Ammon's horn (tissue), 1 donor: ENCODE measurements around the gene SORBS2.

Experiments
- DNase-seq: peaks from one replicate; pipeline ENCODE4 v3.0.0-alpha.2; 2016; ENCODE audit warnings: low spot score

The SORBS2 gene

GRCh38 chr4:185774845-185775680 lies 36.9 kb downstream of the SORBS2 start:
- no peak for DNase-seq

- no peak for DNase-seq
Observed at GRCh38 chr4:185774131-185774653, 37.8 kb downstream of the SORBS2 start.

GRCh38 chr4:185773419-185773818 lies 38.6 kb downstream of the SORBS2 start:
- no peak for DNase-seq

GRCh38 chr4:185772391-185773093 lies 39.5 kb downstream of the SORBS2 start:
- no peak for DNase-seq

GRCh38 chr4:185771711-185772390 lies 40.1 kb downstream of the SORBS2 start:
- DNase-seq, result no peak

- DNase-seq, result no peak
Observed at GRCh38 chr4:185767528-185767927, 44.5 kb downstream of the SORBS2 start.

- DNase-seq, result no peak
Observed at GRCh38 chr4:185764876-185765275, 47.1 kb downstream of the SORBS2 start.

- DNase-seq, result no peak
Observed at GRCh38 chr4:185761352-185762235, 50.4 kb downstream of the SORBS2 start.

- DNase-seq, result no peak
Observed at GRCh38 chr4:185758807-185759206, 53.2 kb downstream of the SORBS2 start.

- DNase-seq, result no peak
Observed at GRCh38 chr4:185755451-185755850, 56.5 kb downstream of the SORBS2 start.

GRCh38 chr4:185754961-185755360 lies 57.0 kb downstream of the SORBS2 start:
- no peak for DNase-seq

- no peak for DNase-seq
Observed at GRCh38 chr4:185752872-185753271, 59.1 kb downstream of the SORBS2 start.

GRCh38 chr4:185749858-185750257 lies 62.1 kb downstream of the SORBS2 start:
- DNase-seq, result no peak

- DNase-seq, result no peak
Observed at GRCh38 chr4:185748901-185749390, 63.0 kb downstream of the SORBS2 start.

GRCh38 chr4:185745891-185746290 lies 66.1 kb downstream of the SORBS2 start:
- DNase-seq, result no peak

GRCh38 chr4:185744946-185745345 lies 67.0 kb downstream of the SORBS2 start:
- DNase-seq, result no peak

GRCh38 chr4:185744488-185744862 lies 67.5 kb downstream of the SORBS2 start:
- no peak for DNase-seq

GRCh38 chr4:185743722-185744487 lies 68.1 kb downstream of the SORBS2 start:
- DNase-seq, result no peak

- no peak for DNase-seq
Observed at GRCh38 chr4:185742766-185743165, 69.2 kb downstream of the SORBS2 start.

GRCh38 chr4:185741795-185742194 lies 70.2 kb downstream of the SORBS2 start:
- no peak for DNase-seq

GRCh38 chr4:185740471-185740873 lies 71.5 kb downstream of the SORBS2 start:
- DNase-seq, result no peak
